ENCODE data around the gene USHBP1.

USHBP1 gene

DNA sequence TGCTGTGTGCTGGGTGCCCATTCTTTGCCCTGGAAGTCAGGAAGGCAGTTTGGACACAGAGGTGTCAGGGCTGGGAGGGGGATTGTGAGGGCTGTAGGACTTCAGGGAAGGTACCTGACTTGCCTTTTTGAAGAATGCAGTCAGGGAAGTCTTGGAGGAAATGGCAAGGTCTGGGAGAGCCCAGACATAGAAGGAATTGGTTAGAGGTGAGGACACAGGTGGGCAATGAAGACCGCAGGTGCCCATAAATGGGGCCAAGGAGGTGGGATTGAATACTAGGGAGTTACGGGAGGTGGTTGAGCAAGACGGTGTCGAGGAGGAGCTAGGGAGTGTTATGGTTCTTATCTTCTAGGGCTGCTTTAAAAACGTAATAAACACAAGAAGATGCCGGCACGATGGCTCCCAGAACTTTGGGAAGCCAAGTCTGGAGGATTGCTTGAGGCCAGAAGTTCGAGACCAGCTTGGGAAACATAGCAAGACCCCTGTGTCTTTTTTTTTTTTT lies 43.4 kb upstream of the USHBP1 start:
- DNase-seq (no peak), ATAC-seq (ENCODE audit: insufficient read depth, low read depth) (no peak)
- H3K27me3 ChIP-seq (ENCODE audit: insufficient read depth, low read length, poor library complexity): no peaks in the 10 kb centered on the region
- no peaks in the 10 kb centered on the region for H3K9me3 ChIP-seq (ENCODE audit: insufficient read depth, low read length, severe bottlenecking)
- H3K79me2 ChIP-seq (ENCODE audit: insufficient read depth, low read length): peaks cover 58% of the 10 kb centered on the region
- peaks cover 63% of the 10 kb centered on the region for H3K4me1 ChIP-seq (ENCODE audit: insufficient read depth, low read length)
- no peak overlapping the region for H3K9ac ChIP-seq (ENCODE audit: low read depth, low read length)
- TF ChIP-seq EZH2 (IDR thresholded peaks at IDR 0.05; ENCODE audit: borderline replicate concordance, low read depth, low read length, severe bottlenecking): no peak
- TF ChIP-seq, protein P1, sequence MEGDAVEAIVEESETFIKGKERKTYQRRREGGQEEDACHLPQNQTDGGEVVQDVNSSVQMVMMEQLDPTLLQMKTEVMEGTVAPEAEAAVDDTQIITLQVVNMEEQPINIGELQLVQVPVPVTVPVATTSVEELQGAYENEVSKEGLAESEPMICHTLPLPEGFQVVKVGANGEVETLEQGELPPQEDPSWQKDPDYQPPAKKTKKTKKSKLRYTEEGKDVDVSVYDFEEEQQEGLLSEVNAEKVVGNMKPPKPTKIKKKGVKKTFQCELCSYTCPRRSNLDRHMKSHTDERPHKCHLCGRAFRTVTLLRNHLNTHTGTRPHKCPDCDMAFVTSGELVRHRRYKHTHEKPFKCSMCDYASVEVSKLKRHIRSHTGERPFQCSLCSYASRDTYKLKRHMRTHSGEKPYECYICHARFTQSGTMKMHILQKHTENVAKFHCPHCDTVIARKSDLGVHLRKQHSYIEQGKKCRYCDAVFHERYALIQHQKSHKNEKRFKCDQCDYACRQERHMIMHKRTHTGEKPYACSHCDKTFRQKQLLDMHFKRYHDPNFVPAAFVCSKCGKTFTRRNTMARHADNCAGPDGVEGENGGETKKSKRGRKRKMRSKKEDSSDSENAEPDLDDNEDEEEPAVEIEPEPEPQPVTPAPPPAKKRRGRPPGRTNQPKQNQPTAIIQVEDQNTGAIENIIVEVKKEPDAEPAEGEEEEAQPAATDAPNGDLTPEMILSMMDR (IDR thresholded peaks at IDR 0.05; ENCODE audit: borderline replicate concordance, extremely low read depth, low read length, poor library complexity, severe bottlenecking): no peak
- H4K20me1 ChIP-seq (ENCODE audit: insufficient read depth, low read length): peaks cover 30% of the 10 kb centered on the region
- H3K36me3 ChIP-seq (ENCODE audit: insufficient read depth, low read length): peaks cover 23% of the 10 kb centered on the region
- peak overlapping the region; percentile 30; the same call in 1 of the 2 replicates for H3K27ac ChIP-seq (ENCODE audit: low read length)
- peak overlapping the region; percentile 78 for H3K4me2 ChIP-seq (ENCODE audit: insufficient read depth, low read length)
- no peak overlapping the region for H3K4me3 ChIP-seq (ENCODE audit: low read depth in 1 of 2, low read length in 2 of 2)
- H2AFZ ChIP-seq (ENCODE audit: low read depth, low read length): no peak overlapping the region

DNA sequence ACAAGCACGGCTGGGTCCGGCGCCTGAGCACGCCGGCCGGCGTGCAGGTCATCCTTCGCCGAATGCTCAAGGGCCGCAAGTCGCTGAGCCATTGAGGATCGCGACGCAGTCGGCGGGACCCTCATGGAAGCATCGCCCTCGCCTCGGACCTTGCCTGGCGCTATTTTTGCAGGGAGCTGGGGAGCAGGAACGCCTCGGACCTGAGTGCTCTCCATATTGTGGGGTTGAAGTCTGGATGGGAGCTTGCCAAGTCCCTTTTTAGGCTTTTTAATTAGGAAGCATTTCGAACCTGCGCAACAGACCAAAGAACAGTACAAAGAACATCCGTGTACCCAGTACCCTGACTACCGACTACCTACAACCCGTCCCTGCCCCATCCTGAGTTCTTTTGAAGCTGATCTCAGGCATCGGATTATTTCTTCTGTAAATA lies 41.8 kb upstream of the USHBP1 start:
- peak; percentile 26 for DNase-seq
- peak overlapping the region; percentile 84 for H2AFZ ChIP-seq (ENCODE audit: low read depth, low read length)

DNA sequence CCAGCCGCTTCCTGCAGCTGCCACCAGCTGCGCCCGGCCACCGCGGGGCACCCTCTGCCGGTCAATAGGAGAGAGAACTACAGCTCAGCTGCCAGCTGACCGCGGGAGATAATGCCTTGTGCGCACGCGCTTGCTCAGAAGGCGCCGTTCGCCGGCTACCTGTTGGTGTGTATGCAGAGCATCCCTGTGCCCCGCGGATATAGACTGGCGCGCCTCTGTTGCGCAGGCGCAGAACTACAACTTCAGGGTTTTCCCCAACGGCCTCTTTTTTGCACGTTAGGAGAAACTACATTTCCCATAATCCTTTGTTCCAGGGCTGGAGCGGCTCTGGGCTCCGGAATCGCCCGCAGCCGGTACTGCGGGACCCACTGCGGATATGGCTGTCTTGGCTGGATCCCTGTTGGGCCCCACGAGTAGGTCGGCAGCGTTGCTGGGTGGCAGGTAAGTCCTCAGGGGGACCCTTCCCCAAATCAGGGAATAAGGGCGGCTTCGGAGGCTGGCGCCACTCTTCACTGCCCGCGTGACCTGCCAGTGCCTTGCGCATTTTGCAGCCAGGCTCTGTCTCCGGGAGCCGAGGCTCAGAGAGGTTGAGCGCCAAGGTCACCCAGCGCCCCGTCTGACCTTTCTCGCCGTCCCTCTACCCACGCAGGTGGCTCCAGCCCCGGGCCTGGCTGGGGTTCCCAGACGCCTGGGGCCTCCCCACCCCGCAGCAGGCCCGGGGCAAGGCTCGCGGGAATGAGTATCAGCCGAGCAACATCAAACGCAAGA lies 41.2 kb upstream of the USHBP1 start, which contains the start of gene MRPL34:
Gene MRPL34, plus strand, starts transcription at position 356 of the 768 bp plus-strand sequence. Its CDS starts 21 bp downstream, at position 377.
- Histone ChIP-seq H3K27ac (ENCODE audit: low read length) (peak within 1 kb of the TSS; percentile 87), H3K9ac (ENCODE audit: low read depth, low read length) (peak within 1 kb of the TSS; percentile 76), H4K20me1 (ENCODE audit: insufficient read depth, low read length) (peaks cover 10% of the 10 kb centered on the region), H3K4me3 (ENCODE audit: low read depth in 1 of 2, low read length in 2 of 2) (peak within 1 kb of the TSS; percentile 60 to 70; a peak in 3 of 4 replicates), H3K4me1 (ENCODE audit: insufficient read depth, low read length) (peaks cover 46% of the 10 kb centered on the region), H3K4me2 (ENCODE audit: insufficient read depth, low read length) (peak within 1 kb of the TSS; percentile 78), H3K79me2 (ENCODE audit: insufficient read depth, low read length) (peaks cover 37% of the 10 kb centered on the region), H2AFZ (ENCODE audit: low read depth, low read length) (peak within 1 kb of the TSS; percentile 84), H3K9me3 (ENCODE audit: insufficient read depth, low read length, severe bottlenecking) (no peaks in the 10 kb centered on the region), H3K36me3 (ENCODE audit: insufficient read depth, low read length) (peaks cover 9% of the 10 kb centered on the region), H3K27me3 (ENCODE audit: insufficient read depth, low read length, poor library complexity) (no peaks in the 10 kb centered on the region)
- DNase-seq: peak; percentile 96
- ATAC-seq (ENCODE audit: insufficient read depth, low read depth): peak; percentile 66
- no peak for TF ChIP-seq EZH2 (IDR thresholded peaks at IDR 0.05; ENCODE audit: borderline replicate concordance, low read depth, low read length, severe bottlenecking)
- TF ChIP-seq, protein P1 (IDR thresholded peaks at IDR 0.05; ENCODE audit: borderline replicate concordance, extremely low read depth, low read length, poor library complexity, severe bottlenecking): peak; percentile 79

More for the DNA sequence above, 41.8 kb upstream of the USHBP1 start:
- Histone ChIP-seq H3K27ac (ENCODE audit: low read length) (peak overlapping the region; percentile 87), H3K9me3 (ENCODE audit: insufficient read depth, low read length, severe bottlenecking) (no peaks in the 10 kb centered on the region), H3K27me3 (ENCODE audit: insufficient read depth, low read length, poor library complexity) (no peaks in the 10 kb centered on the region), H3K79me2 (ENCODE audit: insufficient read depth, low read length) (peaks cover 43% of the 10 kb centered on the region), H4K20me1 (ENCODE audit: insufficient read depth, low read length) (peaks cover 14% of the 10 kb centered on the region), H3K4me2 (ENCODE audit: insufficient read depth, low read length) (peak overlapping the region; percentile 78), H3K36me3 (ENCODE audit: insufficient read depth, low read length) (peaks cover 11% of the 10 kb centered on the region), H3K9ac (ENCODE audit: low read depth, low read length) (peak overlapping the region; percentile 76), H3K4me1 (ENCODE audit: insufficient read depth, low read length) (peaks cover 52% of the 10 kb centered on the region), H3K4me3 (ENCODE audit: low read depth in 1 of 2, low read length in 2 of 2) (peak overlapping the region; percentile 60 to 70; a peak in 3 of 4 replicates)
- TF ChIP-seq EZH2 (IDR thresholded peaks at IDR 0.05; ENCODE audit: borderline replicate concordance, low read depth, low read length, severe bottlenecking): no peak
- TF ChIP-seq, protein P1 (IDR thresholded peaks at IDR 0.05; ENCODE audit: borderline replicate concordance, extremely low read depth, low read length, poor library complexity, severe bottlenecking): no peak
- ATAC-seq (ENCODE audit: insufficient read depth, low read depth): no peak
